NOMO-1 treated with dmso at 0.1 percent for 144 hours (cell line): ENCODE measurements around the gene NPIPA1.
"Not testable (repeated sequence)": the region's sequence is repeated elsewhere in the genome, so short reads cannot be mapped to it uniquely, and the experiment has no call there.

ENCODE experiments used
- DNase-seq: peaks from one replicate; lab custom pipeline; 2025; ENCODE audit not compliant: unreplicated experiment; lab: John Stamatoyannopoulos, UW

Gene NPIPA1

GRCh38 chr16:14976971-14977736 is 39.9 kb downstream of the NPIPA1 start:
- not testable (repeated sequence) for DNase-seq

DNA sequence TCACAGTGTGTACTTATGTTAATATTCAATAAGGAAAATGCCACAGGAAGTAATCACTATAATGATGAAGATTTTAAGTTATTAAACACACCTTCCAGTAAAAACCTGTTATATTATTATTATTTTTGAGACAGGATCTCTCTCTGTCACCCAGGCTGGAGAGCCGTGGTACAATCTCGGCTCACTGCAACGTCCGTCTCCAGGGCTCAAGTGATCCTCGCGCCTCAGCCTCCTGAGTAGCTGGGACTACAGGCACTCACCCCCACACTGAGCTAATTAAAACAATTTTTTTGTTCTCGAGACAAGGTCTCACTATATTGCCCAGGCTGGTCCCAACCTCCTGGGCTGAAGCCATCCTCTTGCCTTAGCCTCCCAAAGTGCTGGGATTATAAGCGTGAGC is 41.0 kb downstream of the NPIPA1 start:
- DNase-seq, result not testable (repeated sequence)

DNA sequence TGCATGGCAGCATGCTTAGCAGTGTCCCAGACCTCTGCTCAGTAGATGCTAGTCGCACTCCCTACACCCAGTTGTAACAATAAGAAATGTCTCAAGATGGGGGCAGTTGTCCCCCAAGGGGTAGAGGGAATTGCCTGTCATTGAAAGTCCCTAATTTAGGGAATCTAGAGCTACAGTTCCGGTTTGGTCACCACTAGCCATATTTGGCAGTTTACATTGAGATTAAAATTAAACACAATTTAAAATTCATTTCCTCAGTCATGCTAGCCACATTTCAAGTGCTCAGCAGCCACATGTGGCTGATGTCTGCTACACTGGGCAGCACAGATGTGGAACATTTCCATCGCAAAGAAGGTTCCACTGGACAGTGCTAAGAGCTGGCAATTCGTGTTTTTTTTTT is 41.7 kb downstream of the NPIPA1 start:
- not testable (repeated sequence) for DNase-seq

DNA sequence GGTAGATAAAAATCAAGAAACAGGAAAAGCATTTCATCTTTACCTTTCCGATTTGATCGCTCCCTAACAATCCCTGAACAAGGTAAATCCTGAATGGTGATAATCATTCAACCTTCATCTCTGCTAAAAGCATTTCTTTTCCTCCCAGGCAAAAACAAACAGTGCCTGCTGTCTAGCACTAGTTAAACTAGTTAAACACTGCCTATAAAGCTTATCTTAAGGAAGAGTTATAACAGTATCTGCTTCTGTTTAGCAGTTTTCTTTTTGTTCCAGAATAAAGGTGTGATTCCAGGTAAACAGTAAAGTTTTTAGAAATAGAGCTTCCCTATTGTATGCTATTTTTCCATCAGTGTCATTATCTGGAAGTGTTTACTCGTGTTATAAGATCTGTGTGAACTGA is 44.0 kb downstream of the NPIPA1 start:
- DNase-seq, result not testable (repeated sequence)

DNA sequence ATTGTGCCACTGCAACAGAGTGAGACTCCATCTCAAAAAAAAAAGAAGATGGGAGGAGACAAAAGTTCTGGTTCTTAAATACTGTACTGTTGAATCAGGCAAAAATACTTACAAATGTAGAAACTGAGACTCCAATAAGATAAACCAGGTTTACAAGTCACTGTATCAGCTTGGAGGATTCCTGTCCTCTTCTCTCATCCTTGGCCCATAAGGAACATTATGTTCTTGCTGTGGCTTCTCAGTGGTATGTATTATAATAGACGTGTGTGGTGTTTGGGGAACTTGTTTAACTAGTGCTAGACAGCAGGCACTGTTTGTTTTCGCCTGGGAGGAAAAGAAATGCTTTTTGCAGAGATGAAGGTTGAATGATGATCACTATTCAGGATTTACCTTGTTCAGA is 45.3 kb downstream of the NPIPA1 start:
- DNase-seq, result not testable (repeated sequence)

DNA sequence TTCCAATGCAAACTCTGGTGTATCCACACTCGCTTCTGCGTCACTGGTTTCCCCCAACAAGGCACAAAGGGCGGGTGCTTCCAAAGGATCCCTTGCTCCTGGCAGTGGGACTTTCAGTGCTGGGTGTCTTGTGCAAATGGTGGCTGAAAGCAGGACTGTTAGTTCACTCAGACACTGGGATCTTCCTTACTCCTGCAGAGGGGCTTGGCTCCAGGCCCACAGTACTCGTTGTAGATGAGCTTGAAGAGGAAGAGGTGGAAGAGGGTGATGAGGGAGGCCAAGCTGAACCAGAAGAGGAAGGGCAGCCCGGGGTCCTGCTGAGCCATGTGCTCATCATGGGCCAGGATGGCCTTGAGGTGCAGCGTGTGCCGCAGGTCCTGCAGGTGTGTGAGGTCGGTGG is 50.8 kb downstream of the NPIPA1 start:
- not testable (repeated sequence) for DNase-seq

DNA sequence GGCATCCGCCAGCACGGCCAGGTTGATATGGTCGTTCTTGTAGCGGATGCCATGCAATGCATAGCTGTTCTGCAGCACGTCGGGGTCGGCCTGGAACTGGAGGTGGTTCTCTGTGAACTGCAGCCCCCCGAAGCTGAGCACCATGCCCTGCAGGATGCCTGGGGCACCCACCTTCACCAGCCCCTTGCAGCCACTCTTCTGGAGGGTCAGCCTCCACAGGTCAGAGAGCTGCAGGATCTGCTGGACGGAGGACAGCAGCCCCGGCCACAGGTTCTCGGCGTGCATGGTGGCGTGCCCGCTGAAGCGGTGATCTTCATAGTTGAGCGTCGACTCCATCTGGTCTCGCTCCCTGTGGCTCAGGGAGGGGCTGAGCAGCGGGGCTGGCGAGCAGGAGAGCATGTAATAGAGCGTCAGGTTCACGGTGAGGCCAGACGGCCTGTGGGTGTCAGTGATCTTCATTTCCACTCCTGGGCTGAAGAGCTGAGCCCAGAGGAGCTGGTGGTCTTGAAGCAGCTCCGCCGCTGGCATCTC is 51.5 kb downstream of the NPIPA1 start:
- not testable (repeated sequence) for DNase-seq

GRCh38 chr16:14989291-14990281 is 52.3 kb downstream of the NPIPA1 start:
- not testable (repeated sequence) for DNase-seq

DNA sequence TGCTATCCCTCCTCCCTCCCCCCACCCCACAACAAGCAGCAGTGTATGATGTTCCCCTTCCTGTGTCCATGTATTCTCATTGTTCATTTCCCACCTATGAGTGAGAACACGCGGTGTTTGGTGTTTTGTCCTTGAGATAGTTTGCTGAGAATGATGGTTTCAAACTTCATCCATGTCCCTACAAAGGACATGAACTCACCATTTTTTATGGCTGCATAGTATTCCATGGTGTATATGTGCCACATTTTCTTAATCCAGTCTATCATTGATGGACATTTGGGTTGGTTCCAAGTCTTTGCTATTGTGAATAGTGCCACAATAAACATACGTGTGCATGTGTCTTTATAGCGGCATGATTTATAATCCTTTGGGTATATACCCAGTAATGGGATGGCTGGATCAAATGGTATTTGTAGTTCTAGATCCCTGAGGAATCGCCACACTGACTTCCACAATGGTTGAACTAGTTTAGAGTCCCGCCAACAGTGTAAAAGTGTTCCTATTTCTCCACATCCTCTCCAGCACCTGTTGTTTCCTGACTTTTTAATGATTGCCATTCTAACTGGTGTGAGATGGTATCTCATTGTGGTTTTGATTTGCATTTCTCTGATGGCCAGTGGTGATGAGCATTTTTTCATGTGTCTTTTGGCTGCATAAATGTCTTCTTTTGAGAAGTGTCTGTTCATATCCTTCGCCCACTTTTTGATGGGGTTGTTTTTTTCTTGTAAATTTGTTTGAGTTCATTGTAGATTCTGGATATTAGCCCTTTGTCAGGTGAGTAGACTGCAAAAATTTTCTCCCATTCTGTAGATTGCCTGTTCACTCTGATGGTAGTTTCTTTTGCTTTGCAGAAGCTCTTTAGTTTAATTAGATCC is 56.3 kb downstream of the NPIPA1 start:
- DNase-seq, result not testable (repeated sequence)

- DNase-seq, result not testable (repeated sequence)
Measured at GRCh38 chr16:14996702-14997101, 59.5 kb downstream of the NPIPA1 start.

DNA sequence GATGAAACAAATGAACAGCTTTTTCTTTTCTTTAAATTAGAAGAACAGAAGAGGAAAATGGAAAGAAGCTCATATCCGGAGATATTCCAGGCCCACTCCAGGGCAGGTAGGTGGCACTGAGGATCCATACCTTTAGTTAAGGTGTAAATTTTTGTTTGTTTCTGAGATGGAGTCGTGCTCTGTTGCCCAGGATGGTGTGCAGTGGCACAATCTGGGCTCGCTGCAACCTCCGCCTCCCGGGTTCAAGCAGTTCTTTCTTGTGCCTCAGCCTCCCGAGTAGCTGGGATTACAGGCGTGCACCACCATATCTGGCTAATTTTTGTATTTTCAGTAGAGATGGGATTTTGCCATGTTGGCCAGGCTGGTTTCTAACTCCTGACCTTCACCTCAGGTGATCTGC is 61.1 kb downstream of the NPIPA1 start:
- DNase-seq, result not testable (repeated sequence)

- not testable (repeated sequence) for DNase-seq
Measured at GRCh38 chr16:14999845-15000244, 62.6 kb downstream of the NPIPA1 start.
